B cell (primary cell): Measurements from ENCODE around the gene ZRANB1. TPM values are rescaled to one million over a fixed set of nuclear protein-coding genes. Genes with fewer than 3 reads are reported as not detected.

Experiments
- ATAC-seq: fragments of 200-7000 bp; cut with Tn5 transposase; one replicate; pipeline ENCODE4 v1.10.0; 2021; ENCODE audit warnings: low read depth, mild to moderate bottlenecking, moderate number of reproducible peaks, moderate library complexity
- CTCF ChIA-PET: fragments of 350-600 bp; sonication (Branson Sonifier 250); formaldehyde crosslinking; loops from one replicate; lab custom pipeline; 2021; ENCODE audit warnings: antibody characterized with exemption, inconsistent platforms; lab: Charles Lee
- POLR2A ChIA-PET: fragments of 350-600 bp; sonication (Branson Sonifier 250); formaldehyde crosslinking; loops from one replicate; lab custom pipeline; 2021; ENCODE audit warnings: antibody characterized with exemption; lab: Charles Lee
- DNase-seq: peaks from one replicate; pipeline ENCODE4 v3.0.0; 2013
- H2AFZ ChIP-seq: 2 replicates; pipeline ENCODE4 v1.6.1; 2012; ENCODE audit warnings: mild to moderate bottlenecking, low read depth, low read length; ENCODE audit not compliant: insufficient read depth, poor library complexity, severe bottlenecking
- H3K27ac ChIP-seq, 2 donors: 1 replicate in 1 of 2; 2 replicates in 1 of 2; pipeline ENCODE4 v1.5.1; 2012 to 2013; ENCODE audit warnings: low read length in 2 of 2, mild to moderate bottlenecking in 2 of 2, moderate library complexity in 1 of 2
- H3K27me3 ChIP-seq, 4 experiments: fragments of 200-600 bp in 1 of 4; sonication (generic) in 1 of 4; replicated peaks in 1 of 4; 1 replicate in 2 of 4; 2 replicates in 2 of 4; pipeline versions ENCODE4 v1.6.1 to v1.7.0; 2013 to 2016; ENCODE audit warnings: low read length in 3 of 4, mild to moderate bottlenecking in 2 of 4, mixed read lengths in 1 of 4, moderate library complexity in 1 of 4; ENCODE audit not compliant: insufficient read depth in 4 of 4, control insufficient read depth in 3 of 4; ENCODE audit errors: control extremely low read depth in 1 of 4
- H3K36me3 ChIP-seq, 2 experiments: replicated peaks in 1 of 2; 1 replicate in 1 of 2; 2 replicates in 1 of 2; pipeline versions ENCODE4 v1.6.1 to v1.7.1; 2013; ENCODE audit warnings: low read length in 1 of 2; ENCODE audit not compliant: insufficient read depth in 2 of 2, control insufficient read depth in 1 of 2; ENCODE audit errors: control extremely low read depth in 1 of 2, extremely low read depth in 1 of 2
- H3K4me1 ChIP-seq, 2 donors: fragments of 200-600 bp in 1 of 2; sonication (generic) in 1 of 2; 1 replicate in 1 of 2; 2 replicates in 1 of 2; pipeline versions ENCODE4 v1.5.1 to v1.6.1; 2013 to 2017; ENCODE audit warnings: low read length in 2 of 2; ENCODE audit not compliant: control insufficient read depth in 2 of 2, insufficient read depth in 2 of 2
- H3K4me2 ChIP-seq: replicated peaks from 2 replicates; pipeline ENCODE3; 2012; ENCODE audit warnings: mild to moderate bottlenecking, low read depth, low read length; ENCODE audit not compliant: poor library complexity, severe bottlenecking
- H3K4me3 ChIP-seq, 5 experiments: fragments of 200-600 bp in 1 of 5; sonication (generic) in 1 of 5; 1 replicate in 3 of 5; 2 replicates in 2 of 5; pipeline versions ENCODE4 v1.5.1 to v1.7.0; 2011 to 2016; ENCODE audit warnings: low read length in 4 of 5, mild to moderate bottlenecking in 4 of 5, low read depth in 2 of 5, control low read depth in 1 of 5, moderate library complexity in 1 of 5; ENCODE audit not compliant: insufficient read depth in 1 of 5; ENCODE audit errors: control extremely low read depth in 1 of 5, extremely low read depth in 1 of 5
- H3K79me2 ChIP-seq: fragments of 200-600 bp; sonication (generic); one replicate; pipeline ENCODE4 v1.6.0; 2016; ENCODE audit warnings: low read length; ENCODE audit not compliant: control insufficient read depth, insufficient read depth
- H3K9ac ChIP-seq: fragments of 200-600 bp; sonication (generic); 2 replicates; pipeline ENCODE4 v1.6.1; 2017; ENCODE audit warnings: mild to moderate bottlenecking, low read length, moderate library complexity
- H3K9me3 ChIP-seq, 3 donors: one replicate each; pipeline versions ENCODE4 v1.6.1 to v1.7.1; 2013; ENCODE audit warnings: low read length in 2 of 3; ENCODE audit not compliant: control insufficient read depth in 2 of 3, insufficient read depth in 1 of 3; ENCODE audit errors: control extremely low read depth in 1 of 3
- H4K20me1 ChIP-seq: 2 replicates; pipeline ENCODE4 v1.6.0; 2012; ENCODE audit warnings: mild to moderate bottlenecking, low read length; ENCODE audit not compliant: insufficient read depth, control insufficient read depth, poor library complexity, severe bottlenecking
- H3K27ac Mint-ChIP-seq: one replicate; pipeline ENCODE4 v1.8.0; 2021; ENCODE audit warnings: mixed read lengths
- H3K27me3 Mint-ChIP-seq: one replicate; pipeline ENCODE4 v1.8.0; 2021; ENCODE audit warnings: mixed read lengths
- H3K4me1 Mint-ChIP-seq: one replicate; pipeline ENCODE4 v1.8.0; 2021; ENCODE audit warnings: mixed read lengths
- H3K4me3 Mint-ChIP-seq: one replicate; pipeline ENCODE4 v1.8.0; 2021; ENCODE audit warnings: mixed read lengths
- H3K9me3 Mint-ChIP-seq: one replicate; pipeline ENCODE4 v1.8.0; 2022; ENCODE audit warnings: mixed read lengths; ENCODE audit not compliant: insufficient read depth
- EZH2 ChIP-seq: IDR thresholded peaks from 2 replicates; pipeline ENCODE4 v1.6.1; 2012; ENCODE audit warnings: borderline replicate concordance, low read depth, mild to moderate bottlenecking, moderate library complexity, low read length; ENCODE audit not compliant: insufficient read depth, poor library complexity, severe bottlenecking
- WGBS: methylation state at CpG from one replicate; pipeline ENCODE4 v1.1.5; 2013; ENCODE audit warnings: missing lambda C conversion rate; ENCODE audit not compliant: insufficient coverage; 5-methylcytosine and 5-hydroxymethylcytosine counted together
- intact Hi-C: fragments of 100-400 bp; cut with micrococcal nuclease; formaldehyde crosslinking; loops from one replicate; pipeline ENCODE4 v1.10.0; 2022
- polyA plus RNA-seq: library from polyadenylated mRNA; depleted of rRNA; stranded (reverse); fragments of >200 nt; gene quantifications from 2 replicates; pipeline ENCODE4 v1.2.3, GENCODE V29; 2012
- total RNA-seq, 2 donors: library from RNA; stranded (reverse); fragments of 120-200 nt in 1 of 2; gene quantifications; 1 replicate in 1 of 2; 2 replicates in 1 of 2; pipeline versions ENCODE4 v1.2.3 to v1.2.4, GENCODE V29; 2013 to 2022
- TF ChIP-seq, protein P1 (sequence below): fragments of 200-600 bp; IDR thresholded peaks from one replicate; pipeline ENCODE4 v1.8.0; 2022; ENCODE audit warnings: antibody characterized with exemption, mild to moderate bottlenecking

ZRANB1 gene
- total and polyA plus RNA-seq, 2 donors (not counting 1 experiment from before 2014, with no cell fraction given), result 6.5 to 28.0 TPM

DNA sequence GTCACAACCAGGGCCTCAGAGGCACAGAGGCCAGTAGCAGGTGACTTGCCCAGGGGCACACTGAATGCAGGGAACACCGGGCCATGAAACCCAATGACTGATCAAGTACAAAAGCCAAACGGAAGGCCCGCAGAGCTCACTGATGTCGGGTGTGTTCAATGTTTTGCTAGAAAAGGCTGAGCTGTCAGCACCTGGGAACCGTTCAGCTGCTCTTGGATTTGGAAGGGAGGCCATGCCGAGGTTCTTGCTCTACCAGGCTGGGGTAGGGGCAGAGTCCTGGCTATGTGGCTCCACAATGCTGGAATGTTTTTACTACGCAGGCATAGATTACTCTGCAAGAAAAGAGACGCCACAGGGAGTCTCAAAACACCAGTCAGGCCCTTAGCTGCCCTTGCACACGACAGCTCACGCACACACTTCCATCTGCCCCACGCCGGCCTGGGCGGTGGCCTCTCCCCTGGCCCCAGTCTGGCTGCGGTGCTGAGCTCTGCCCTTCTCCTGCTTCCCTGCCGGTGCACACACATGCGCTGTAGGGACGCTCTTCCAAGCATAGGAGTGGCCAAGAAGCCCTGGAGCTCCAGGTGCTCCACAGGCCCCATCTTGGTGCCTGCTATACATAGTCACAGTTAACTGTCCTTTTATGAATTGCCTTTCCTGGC lies 79.9 kb downstream of the ZRANB1 start:
- H3K27ac Mint-ChIP-seq, result no peak overlapping the region
- H3K27me3 ChIP-seq, result peaks cover 0 to 6% (median 0%) of the 10 kb centered on the region in 4 experiments
- 89% methylated on average over 17 of the region's 17 CpGs for WGBS
- no peak overlapping the region for H3K4me2 ChIP-seq
- TF ChIP-seq, protein P1, sequence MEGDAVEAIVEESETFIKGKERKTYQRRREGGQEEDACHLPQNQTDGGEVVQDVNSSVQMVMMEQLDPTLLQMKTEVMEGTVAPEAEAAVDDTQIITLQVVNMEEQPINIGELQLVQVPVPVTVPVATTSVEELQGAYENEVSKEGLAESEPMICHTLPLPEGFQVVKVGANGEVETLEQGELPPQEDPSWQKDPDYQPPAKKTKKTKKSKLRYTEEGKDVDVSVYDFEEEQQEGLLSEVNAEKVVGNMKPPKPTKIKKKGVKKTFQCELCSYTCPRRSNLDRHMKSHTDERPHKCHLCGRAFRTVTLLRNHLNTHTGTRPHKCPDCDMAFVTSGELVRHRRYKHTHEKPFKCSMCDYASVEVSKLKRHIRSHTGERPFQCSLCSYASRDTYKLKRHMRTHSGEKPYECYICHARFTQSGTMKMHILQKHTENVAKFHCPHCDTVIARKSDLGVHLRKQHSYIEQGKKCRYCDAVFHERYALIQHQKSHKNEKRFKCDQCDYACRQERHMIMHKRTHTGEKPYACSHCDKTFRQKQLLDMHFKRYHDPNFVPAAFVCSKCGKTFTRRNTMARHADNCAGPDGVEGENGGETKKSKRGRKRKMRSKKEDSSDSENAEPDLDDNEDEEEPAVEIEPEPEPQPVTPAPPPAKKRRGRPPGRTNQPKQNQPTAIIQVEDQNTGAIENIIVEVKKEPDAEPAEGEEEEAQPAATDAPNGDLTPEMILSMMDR, result no peak
- TF ChIP-seq EZH2, result no peak
- peaks cover 42% of the 10 kb centered on the region for H3K27me3 Mint-ChIP-seq
- no peak overlapping the region for H3K4me3 ChIP-seq
- H3K36me3 ChIP-seq, result no peaks in the 10 kb centered on the region
- no peak overlapping the region for H3K27ac ChIP-seq
- H3K9ac ChIP-seq, result no peak overlapping the region
- no peaks in the 10 kb centered on the region for H3K79me2 ChIP-seq
- peaks cover 4% of the 10 kb centered on the region for H3K9me3 Mint-ChIP-seq
- DNase-seq, result no peak
- no peaks in the 10 kb centered on the region for H3K4me1 ChIP-seq
- H3K9me3 ChIP-seq, result peaks cover 0 to 14% (median 1%) of the 10 kb centered on the region in 3 donors
- H3K4me1 Mint-ChIP-seq, result peaks cover 13% of the 10 kb centered on the region
- H2AFZ ChIP-seq, result no peak overlapping the region
- no peak for ATAC-seq
- ChIA-PET POLR2A (no interaction called here), CTCF (no interaction called here)
- no peak overlapping the region for H3K4me3 Mint-ChIP-seq
- intact Hi-C loops, result loop anchor here (5.0 kb wide), 1 partner anchor 1145 kb away; no protein-coding TSS in a partner anchor
- H4K20me1 ChIP-seq, result no peaks in the 10 kb centered on the region

DNA sequence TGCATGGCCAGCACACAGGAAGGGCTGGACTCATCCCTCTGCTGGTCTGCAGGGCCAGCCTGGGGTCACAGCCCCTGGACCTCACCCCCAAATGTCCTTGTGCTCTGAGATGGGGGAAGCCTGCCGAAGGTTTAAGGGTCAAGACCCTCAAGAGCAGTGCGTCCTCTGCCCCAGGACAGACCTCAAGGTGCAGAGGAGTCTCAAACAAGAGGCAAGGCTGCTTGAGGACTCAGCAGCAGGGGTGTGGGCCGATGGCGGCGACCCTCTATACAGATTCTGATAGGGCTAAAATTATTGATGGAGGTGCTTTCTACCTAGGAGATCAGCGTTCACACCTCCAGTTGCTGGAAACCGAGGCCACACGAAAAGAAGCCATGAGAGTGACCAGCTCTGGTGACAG lies 80.7 kb downstream of the ZRANB1 start:
- Mint-ChIP-seq H3K4me1 (peaks cover 13% of the 10 kb centered on the region), H3K4me3 (no peak overlapping the region), H3K27ac (no peak overlapping the region), H3K27me3 (peaks cover 39% of the 10 kb centered on the region), H3K9me3 (peaks cover 4% of the 10 kb centered on the region)
- ATAC-seq, result no peak
- no peaks in the 10 kb centered on the region for H4K20me1 ChIP-seq
- H2AFZ ChIP-seq, result no peak overlapping the region
- no peaks in the 10 kb centered on the region for H3K4me1 ChIP-seq
- no peak overlapping the region for H3K4me2 ChIP-seq
- H3K4me3 ChIP-seq, result no peak overlapping the region
- 96% methylated on average over 4 of the region's 8 CpGs for WGBS
- intact Hi-C loops, result loop anchor here (5.0 kb wide), 1 partner anchor 1145 kb away; no protein-coding TSS in a partner anchor
- no peak overlapping the region for H3K27ac ChIP-seq
- ChIA-PET CTCF (no interaction called here), POLR2A (no interaction called here)
- peaks cover 0 to 14% (median 1%) of the 10 kb centered on the region in 3 donors for H3K9me3 ChIP-seq
- peaks cover 0 to 9% (median 0%) of the 10 kb centered on the region in 4 experiments for H3K27me3 ChIP-seq
- no peaks in the 10 kb centered on the region for H3K79me2 ChIP-seq
- no peaks in the 10 kb centered on the region for H3K36me3 ChIP-seq
- TF ChIP-seq, protein P1, result no peak
- no peak for TF ChIP-seq EZH2
- no peak overlapping the region for H3K9ac ChIP-seq
- no peak for DNase-seq
